Measurements from ENCODE around the gene NPHP4.

DNA sequence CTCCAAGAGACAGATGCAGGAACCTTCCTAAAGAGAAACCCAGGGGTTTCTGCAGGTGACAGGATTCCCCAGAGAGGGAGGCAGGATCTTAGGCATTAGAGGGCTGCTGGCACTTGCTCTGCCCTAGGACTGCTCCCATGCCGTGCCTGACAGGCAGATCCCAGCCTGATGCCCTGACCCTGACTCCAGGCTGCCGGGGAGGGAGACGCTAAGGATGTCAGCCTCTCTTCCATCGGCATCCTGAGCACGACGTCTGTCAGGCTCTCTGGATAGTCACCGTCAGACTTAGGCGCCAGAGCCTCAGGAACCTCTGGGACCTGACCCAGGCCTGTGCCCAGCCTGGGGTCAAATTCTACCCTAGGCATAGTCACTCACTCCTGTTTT is 157.1 kb downstream of the NPHP4 start:
- TF ChIP-seq, protein P1, sequence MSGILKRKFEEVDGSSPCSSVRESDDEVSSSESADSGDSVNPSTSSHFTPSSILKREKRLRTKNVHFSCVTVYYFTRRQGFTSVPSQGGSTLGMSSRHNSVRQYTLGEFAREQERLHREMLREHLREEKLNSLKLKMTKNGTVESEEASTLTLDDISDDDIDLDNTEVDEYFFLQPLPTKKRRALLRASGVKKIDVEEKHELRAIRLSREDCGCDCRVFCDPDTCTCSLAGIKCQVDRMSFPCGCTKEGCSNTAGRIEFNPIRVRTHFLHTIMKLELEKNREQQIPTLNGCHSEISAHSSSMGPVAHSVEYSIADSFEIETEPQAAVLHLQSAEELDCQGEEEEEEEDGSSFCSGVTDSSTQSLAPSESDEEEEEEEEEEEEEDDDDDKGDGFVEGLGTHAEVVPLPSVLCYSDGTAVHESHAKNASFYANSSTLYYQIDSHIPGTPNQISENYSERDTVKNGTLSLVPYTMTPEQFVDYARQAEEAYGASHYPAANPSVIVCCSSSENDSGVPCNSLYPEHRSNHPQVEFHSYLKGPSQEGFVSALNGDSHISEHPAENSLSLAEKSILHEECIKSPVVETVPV (CRISPR knock-in tag; IDR thresholded peaks at IDR 0.05), result no peak
- TF ChIP-seq PPARA (CRISPR knock-in tag; IDR thresholded peaks at IDR 0.05; ENCODE audit: borderline replicate concordance), result no peak
- TF ChIP-seq, protein P2, sequence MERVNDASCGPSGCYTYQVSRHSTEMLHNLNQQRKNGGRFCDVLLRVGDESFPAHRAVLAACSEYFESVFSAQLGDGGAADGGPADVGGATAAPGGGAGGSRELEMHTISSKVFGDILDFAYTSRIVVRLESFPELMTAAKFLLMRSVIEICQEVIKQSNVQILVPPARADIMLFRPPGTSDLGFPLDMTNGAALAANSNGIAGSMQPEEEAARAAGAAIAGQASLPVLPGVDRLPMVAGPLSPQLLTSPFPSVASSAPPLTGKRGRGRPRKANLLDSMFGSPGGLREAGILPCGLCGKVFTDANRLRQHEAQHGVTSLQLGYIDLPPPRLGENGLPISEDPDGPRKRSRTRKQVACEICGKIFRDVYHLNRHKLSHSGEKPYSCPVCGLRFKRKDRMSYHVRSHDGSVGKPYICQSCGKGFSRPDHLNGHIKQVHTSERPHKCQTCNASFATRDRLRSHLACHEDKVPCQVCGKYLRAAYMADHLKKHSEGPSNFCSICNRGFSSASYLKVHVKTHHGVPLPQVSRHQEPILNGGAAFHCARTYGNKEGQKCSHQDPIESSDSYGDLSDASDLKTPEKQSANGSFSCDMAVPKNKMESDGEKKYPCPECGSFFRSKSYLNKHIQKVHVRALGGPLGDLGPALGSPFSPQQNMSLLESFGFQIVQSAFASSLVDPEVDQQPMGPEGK (CRISPR knock-in tag; IDR thresholded peaks at IDR 0.05; ENCODE audit: borderline replicate concordance), result no peak
- TF ChIP-seq GLIS3 (CRISPR knock-in tag; IDR thresholded peaks at IDR 0.05), result no peak
